IPS-15b (cell line): Measurements from ENCODE around the gene BCL11A.

Experiments
- H3K27me3 ChIP-seq: one replicate; pipeline ENCODE4 v1.6.1; 2013; ENCODE audit warnings: low read length; ENCODE audit not compliant: control insufficient read depth, insufficient read depth
- H3K36me3 ChIP-seq: one replicate; pipeline ENCODE4 v1.6.1; 2013; ENCODE audit warnings: low read length; ENCODE audit not compliant: control insufficient read depth, insufficient read depth
- H3K4me1 ChIP-seq: one replicate; pipeline ENCODE4 v1.6.1; 2013; ENCODE audit warnings: mild to moderate bottlenecking, low read length; ENCODE audit not compliant: control insufficient read depth, insufficient read depth
- H3K4me3 ChIP-seq: one replicate; pipeline ENCODE4 v1.5.1; 2013; ENCODE audit warnings: low read depth, low read length
- H3K9ac ChIP-seq: one replicate; pipeline ENCODE4 v1.6.1; 2013; ENCODE audit warnings: low read depth, mild to moderate bottlenecking, low read length
- H3K9me3 ChIP-seq: one replicate; pipeline ENCODE4 v1.6.1; 2013; ENCODE audit warnings: mild to moderate bottlenecking, low read length; ENCODE audit not compliant: control insufficient read depth, insufficient read depth

The BCL11A gene

GRCh38 chr2:60509066-60509465, 44.4 kb downstream of the BCL11A start:
- Histone ChIP-seq H3K9ac (no peak overlapping the region), H3K9me3 (no peaks in the 10 kb centered on the region), H3K27me3 (no peaks in the 10 kb centered on the region)

GRCh38 chr2:60508339-60508917, 45.0 kb downstream of the BCL11A start:
- Histone ChIP-seq H3K36me3 (peaks cover 4% of the 10 kb centered on the region), H3K9me3 (no peaks in the 10 kb centered on the region), H3K9ac (no peak overlapping the region), H3K27me3 (no peaks in the 10 kb centered on the region), H3K4me3 (no peak overlapping the region), H3K4me1 (peaks cover 44% of the 10 kb centered on the region)

More at GRCh38 chr2:60509066-60509465, 44.4 kb downstream of the BCL11A start:
- Histone ChIP-seq H3K36me3 (peaks cover 8% of the 10 kb centered on the region), H3K4me3 (no peak overlapping the region), H3K4me1 (peaks cover 47% of the 10 kb centered on the region)

DNA sequence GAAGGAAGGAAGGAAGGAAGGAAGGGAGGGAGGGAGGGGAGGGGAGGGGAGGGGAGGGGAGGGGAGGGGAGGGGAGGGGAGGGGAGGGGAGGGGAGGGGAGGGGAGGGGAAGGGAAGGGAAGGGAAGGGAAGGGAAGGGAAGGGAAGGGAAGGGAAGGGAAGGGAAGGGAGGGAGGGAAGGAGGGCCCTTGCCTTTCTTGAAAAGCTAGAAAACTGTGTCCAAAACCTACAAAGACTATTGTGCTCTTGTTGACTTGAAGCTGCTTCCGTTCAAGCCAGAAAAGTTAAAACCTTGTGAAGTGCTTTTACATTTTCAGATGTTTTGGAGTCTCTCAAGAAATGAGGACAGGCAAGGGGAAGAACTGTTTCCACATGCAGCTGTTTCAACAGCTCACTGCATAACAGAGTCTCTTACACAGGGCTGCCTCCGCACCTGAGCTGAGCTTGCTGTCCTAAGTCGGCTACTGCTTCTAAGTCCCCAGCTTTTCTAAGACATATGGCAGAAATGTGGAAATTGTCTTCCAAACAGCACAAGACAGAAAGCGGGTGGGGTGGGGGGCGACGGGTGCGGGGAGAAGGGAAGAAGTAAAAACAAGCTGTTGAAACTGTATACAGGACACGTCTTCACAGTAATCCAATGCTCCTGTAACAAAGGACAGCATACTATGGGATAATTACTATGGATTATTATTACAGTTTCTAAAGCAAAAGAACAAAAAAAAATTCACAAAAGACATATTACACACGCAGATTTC, 46.1 kb downstream of the BCL11A start:
- Histone ChIP-seq H3K27me3 (no peaks in the 10 kb centered on the region), H3K4me1 (peaks cover 40% of the 10 kb centered on the region), H3K4me3 (no peak overlapping the region), H3K36me3 (no peaks in the 10 kb centered on the region), H3K9ac (no peak overlapping the region), H3K9me3 (no peaks in the 10 kb centered on the region)

DNA sequence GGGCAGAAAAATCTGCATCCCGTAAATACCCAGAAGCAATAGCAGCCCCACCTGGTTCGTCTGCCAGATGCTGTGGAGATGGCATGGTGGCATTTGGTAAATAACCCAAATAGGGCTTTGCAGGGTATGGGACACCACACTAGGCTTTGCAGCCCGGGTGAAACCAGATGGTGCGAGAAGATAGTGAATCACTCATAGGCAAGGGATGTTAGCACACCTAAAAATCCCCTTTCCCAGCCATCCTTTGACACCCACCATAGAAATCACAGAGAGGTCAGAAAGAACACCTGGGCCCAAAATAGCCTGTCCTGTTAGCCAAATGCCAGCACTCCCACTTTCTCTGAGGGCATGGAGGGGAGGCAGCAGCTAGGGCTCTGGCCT, 47.6 kb downstream of the BCL11A start:
- Histone ChIP-seq H3K9ac (no peak overlapping the region), H3K4me3 (no peak overlapping the region), H3K9me3 (no peaks in the 10 kb centered on the region), H3K4me1 (peaks cover 25% of the 10 kb centered on the region), H3K36me3 (no peaks in the 10 kb centered on the region), H3K27me3 (no peaks in the 10 kb centered on the region)

DNA sequence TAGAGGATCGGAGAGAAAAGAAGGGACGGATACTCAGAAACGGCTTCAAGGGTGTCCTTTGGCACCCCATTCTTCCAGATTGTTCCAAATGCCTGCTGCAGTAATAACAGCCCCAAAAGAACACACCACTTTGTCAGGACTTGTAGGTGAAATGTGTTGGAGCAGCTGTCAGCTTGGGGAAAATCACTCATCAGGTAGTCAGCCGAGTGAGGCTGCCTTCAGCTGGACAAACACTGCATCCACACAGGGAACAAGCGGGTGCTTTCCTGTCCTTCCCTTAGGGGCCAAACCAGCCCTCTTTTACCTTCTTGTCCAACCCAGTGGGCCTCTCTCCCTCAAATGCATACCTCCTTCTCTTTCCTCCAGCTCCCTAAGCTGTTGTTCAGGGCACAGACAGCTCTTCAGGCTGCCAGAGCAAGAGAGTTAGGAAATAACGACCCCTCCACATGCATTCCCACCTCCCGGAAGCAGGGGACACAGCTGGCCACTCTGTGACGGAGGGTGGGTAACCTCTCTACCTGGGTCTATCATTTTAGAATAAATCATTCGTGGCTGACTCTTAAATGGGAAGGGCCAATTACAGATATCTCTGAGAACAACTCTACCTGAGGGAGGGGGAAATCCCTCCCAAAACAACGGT, 48.1 kb downstream of the BCL11A start:
- Histone ChIP-seq H3K27me3 (no peaks in the 10 kb centered on the region), H3K9ac (no peak overlapping the region), H3K36me3 (no peaks in the 10 kb centered on the region), H3K9me3 (no peaks in the 10 kb centered on the region), H3K4me1 (peaks cover 21% of the 10 kb centered on the region), H3K4me3 (no peak overlapping the region)

GRCh38 chr2:60504049-60504448, 49.4 kb downstream of the BCL11A start:
- H3K36me3 ChIP-seq = no peaks in the 10 kb centered on the region

GRCh38 chr2:60502144-60502543, 51.3 kb downstream of the BCL11A start:
- H3K4me1 ChIP-seq = peaks cover 7% of the 10 kb centered on the region
- H3K9me3 ChIP-seq = no peaks in the 10 kb centered on the region
- H3K9ac ChIP-seq = no peak overlapping the region
- H3K36me3 ChIP-seq = no peaks in the 10 kb centered on the region
- no peak overlapping the region for H3K4me3 ChIP-seq
- no peaks in the 10 kb centered on the region for H3K27me3 ChIP-seq

More at GRCh38 chr2:60504049-60504448, 49.4 kb downstream of the BCL11A start:
- no peak overlapping the region for H3K4me3 ChIP-seq
- no peak overlapping the region for H3K9ac ChIP-seq
- peaks cover 16% of the 10 kb centered on the region for H3K4me1 ChIP-seq
- H3K9me3 ChIP-seq = no peaks in the 10 kb centered on the region
- H3K27me3 ChIP-seq = no peaks in the 10 kb centered on the region

- peaks cover 15% of the 10 kb centered on the region for H3K4me1 ChIP-seq
- no peak overlapping the region for H3K9ac ChIP-seq
- no peaks in the 10 kb centered on the region for H3K9me3 ChIP-seq
- H3K36me3 ChIP-seq = no peaks in the 10 kb centered on the region
- no peaks in the 10 kb centered on the region for H3K27me3 ChIP-seq
- H3K4me3 ChIP-seq = no peak overlapping the region
Measured at GRCh38 chr2:60500861-60501260, 52.6 kb downstream of the BCL11A start.

- H3K36me3 ChIP-seq = no peaks in the 10 kb centered on the region
- H3K4me3 ChIP-seq = no peak overlapping the region
- no peaks in the 10 kb centered on the region for H3K27me3 ChIP-seq
- no peaks in the 10 kb centered on the region for H3K9me3 ChIP-seq
- no peak overlapping the region for H3K9ac ChIP-seq
- peaks cover 15% of the 10 kb centered on the region for H3K4me1 ChIP-seq
Measured at GRCh38 chr2:60499651-60500265, 53.7 kb downstream of the BCL11A start.

- Histone ChIP-seq H3K36me3 (no peaks in the 10 kb centered on the region), H3K27me3 (no peaks in the 10 kb centered on the region), H3K9ac (no peak overlapping the region), H3K4me3 (no peak overlapping the region), H3K9me3 (no peaks in the 10 kb centered on the region), H3K4me1 (peaks cover 15% of the 10 kb centered on the region)
Measured at GRCh38 chr2:60498816-60499429, 54.5 kb downstream of the BCL11A start.

- H3K9ac ChIP-seq = peak overlapping the region; percentile 8
- H3K27me3 ChIP-seq = no peaks in the 10 kb centered on the region
- no peaks in the 10 kb centered on the region for H3K9me3 ChIP-seq
- peaks cover 15% of the 10 kb centered on the region for H3K4me1 ChIP-seq
- no peak overlapping the region for H3K4me3 ChIP-seq
- H3K36me3 ChIP-seq = no peaks in the 10 kb centered on the region
Measured at GRCh38 chr2:60498127-60498815, 55.2 kb downstream of the BCL11A start.
